KMS-11 (cell line): ENCODE measurements around the gene NUP98.

ENCODE experiments used
- H2AFZ ChIP-seq: fragments of 200-600 bp; sonication (generic); 2 replicates; pipeline ENCODE4 v1.6.1; 2016; ENCODE audit warnings: antibody characterized with exemption, mixed run types, low read depth
- H3K27ac ChIP-seq: fragments of 200-600 bp; sonication (generic); 2 replicates; pipeline ENCODE4 v1.6.1; 2016; ENCODE audit warnings: mild to moderate bottlenecking, mixed run types
- H3K27me3 ChIP-seq: fragments of 200-600 bp; sonication (generic); 2 replicates; pipeline ENCODE4 v1.6.1; 2017; ENCODE audit warnings: mild to moderate bottlenecking, low read depth, mixed run types, moderate library complexity; ENCODE audit not compliant: insufficient read depth
- H3K36me3 ChIP-seq: fragments of 200-600 bp; sonication (generic); 2 replicates; pipeline ENCODE4 v1.6.1; 2017; ENCODE audit warnings: mild to moderate bottlenecking, mixed run types; ENCODE audit not compliant: insufficient read depth
- H3K4me1 ChIP-seq: fragments of 200-600 bp; sonication (generic); 2 replicates; pipeline ENCODE4 v1.6.1; 2016; ENCODE audit warnings: mild to moderate bottlenecking, low read depth, mixed run types; ENCODE audit not compliant: poor library complexity, severe bottlenecking
- H3K4me2 ChIP-seq: fragments of 200-600 bp; sonication (generic); 2 replicates; pipeline ENCODE4 v1.7.0; 2016; ENCODE audit warnings: mild to moderate bottlenecking, mixed run types
- H3K4me3 ChIP-seq: fragments of 200-600 bp; sonication (generic); IDR thresholded peaks from 2 replicates; pipeline ENCODE4 v1.6.1; 2017; ENCODE audit warnings: low read depth, low read length, mixed read lengths; ENCODE audit not compliant: insufficient read depth
- H3K79me2 ChIP-seq: fragments of 200-600 bp; sonication (generic); 2 replicates; pipeline ENCODE4 v1.6.1; 2016; ENCODE audit warnings: low read depth, mixed run types; ENCODE audit not compliant: insufficient read depth
- H3K9ac ChIP-seq: fragments of 200-600 bp; sonication (generic); 2 replicates; pipeline ENCODE4 v1.6.1; 2016; ENCODE audit warnings: mild to moderate bottlenecking, mixed run types
- H4K20me1 ChIP-seq: fragments of 200-600 bp; sonication (generic); 2 replicates; pipeline ENCODE4 v1.6.1; 2016; ENCODE audit warnings: mild to moderate bottlenecking, mixed run types; ENCODE audit not compliant: insufficient read depth
- TF ChIP-seq, protein P1 (sequence below): fragments of 200-600 bp; sonication (generic); conservative IDR thresholded peaks from 2 replicates; pipeline ENCODE4 v1.6.1; 2017; ENCODE audit warnings: low read depth, mild to moderate bottlenecking, antibody characterized with exemption, low read length, moderate library complexity, mixed read lengths

NUP98 gene

DNA sequence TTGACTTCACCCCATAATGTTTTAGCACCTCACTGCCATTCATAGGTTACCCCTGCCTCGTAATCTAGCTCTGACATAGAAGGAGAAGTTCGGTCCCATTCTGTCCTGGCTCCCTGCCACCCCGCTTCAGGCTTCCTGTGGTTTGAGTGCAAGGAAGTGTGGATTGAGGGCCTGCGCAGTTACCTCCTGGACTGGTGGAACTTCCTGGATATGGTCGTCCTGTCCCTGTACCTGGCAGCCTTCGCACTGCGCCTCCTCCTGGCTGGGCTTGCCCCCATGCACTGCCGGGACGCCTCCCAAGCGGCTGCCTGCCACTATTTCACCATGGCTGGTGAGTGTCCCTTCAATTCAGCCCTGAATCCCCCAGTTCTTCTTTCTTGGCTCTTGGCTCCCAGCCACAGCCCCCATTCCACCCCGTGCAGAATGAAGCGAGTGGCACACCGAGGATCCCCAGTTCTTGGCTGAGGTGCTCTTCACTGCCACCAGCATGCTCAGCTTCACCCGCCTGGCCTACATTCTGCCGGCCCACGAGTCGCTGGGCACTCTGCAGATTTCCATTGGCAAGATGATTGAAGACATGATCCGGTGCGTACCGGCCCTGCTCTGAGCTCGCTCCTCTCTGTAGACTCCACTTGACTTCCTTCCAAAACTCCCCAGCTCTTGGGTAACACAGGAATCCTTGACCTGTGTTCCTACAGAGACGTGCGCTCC is 170.9 kb downstream of the NUP98 start:
- H3K4me3 ChIP-seq: no peak overlapping the region
- TF ChIP-seq, protein P1, sequence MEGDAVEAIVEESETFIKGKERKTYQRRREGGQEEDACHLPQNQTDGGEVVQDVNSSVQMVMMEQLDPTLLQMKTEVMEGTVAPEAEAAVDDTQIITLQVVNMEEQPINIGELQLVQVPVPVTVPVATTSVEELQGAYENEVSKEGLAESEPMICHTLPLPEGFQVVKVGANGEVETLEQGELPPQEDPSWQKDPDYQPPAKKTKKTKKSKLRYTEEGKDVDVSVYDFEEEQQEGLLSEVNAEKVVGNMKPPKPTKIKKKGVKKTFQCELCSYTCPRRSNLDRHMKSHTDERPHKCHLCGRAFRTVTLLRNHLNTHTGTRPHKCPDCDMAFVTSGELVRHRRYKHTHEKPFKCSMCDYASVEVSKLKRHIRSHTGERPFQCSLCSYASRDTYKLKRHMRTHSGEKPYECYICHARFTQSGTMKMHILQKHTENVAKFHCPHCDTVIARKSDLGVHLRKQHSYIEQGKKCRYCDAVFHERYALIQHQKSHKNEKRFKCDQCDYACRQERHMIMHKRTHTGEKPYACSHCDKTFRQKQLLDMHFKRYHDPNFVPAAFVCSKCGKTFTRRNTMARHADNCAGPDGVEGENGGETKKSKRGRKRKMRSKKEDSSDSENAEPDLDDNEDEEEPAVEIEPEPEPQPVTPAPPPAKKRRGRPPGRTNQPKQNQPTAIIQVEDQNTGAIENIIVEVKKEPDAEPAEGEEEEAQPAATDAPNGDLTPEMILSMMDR: no peak

More for the DNA sequence above, 170.9 kb downstream of the NUP98 start:
- H3K27me3 ChIP-seq: no peaks in the 10 kb centered on the region
- H2AFZ ChIP-seq: no peak overlapping the region
- H3K4me1 ChIP-seq: no peaks in the 10 kb centered on the region
- H3K9ac ChIP-seq: no peak overlapping the region
- H3K79me2 ChIP-seq: no peaks in the 10 kb centered on the region
- no peaks in the 10 kb centered on the region for H3K36me3 ChIP-seq
- no peak overlapping the region for H3K4me2 ChIP-seq
- no peak overlapping the region for H3K27ac ChIP-seq
- no peaks in the 10 kb centered on the region for H4K20me1 ChIP-seq
